GM12878 (cell line): ENCODE measurements around the gene GBGT1. TPM values are rescaled to one million over a fixed set of nuclear protein-coding genes. Genes with fewer than 3 reads are reported as not detected.

Source experiments
- ASH2L ChIP-seq: fragments of 300-600, 200-600 bp; sonication (generic); IDR thresholded peaks from 2 replicates; pipeline ENCODE4 v1.6.1; 2017; ENCODE audit warnings: low read depth, mild to moderate bottlenecking, borderline replicate concordance
- ATF7 ChIP-seq: fragments of 450-650 bp; IDR thresholded peaks from 2 replicates; pipeline ENCODE4 v1.6.1; 2016; ENCODE audit warnings: low read depth, mild to moderate bottlenecking
- BCL11A ChIP-seq: IDR thresholded peaks from 2 replicates; pipeline ENCODE4 v1.6.1; 2011; ENCODE audit warnings: low read depth, low read length
- BCLAF1 ChIP-seq: fragments of 450-650 bp; IDR thresholded peaks from 2 replicates; pipeline ENCODE4 v1.6.1; 2017; ENCODE audit warnings: antibody characterized with exemption, mild to moderate bottlenecking, moderate library complexity
- E4F1 ChIP-seq: fragments of 450-650 bp; IDR thresholded peaks from 2 replicates; pipeline ENCODE4 v1.6.1; 2018; ENCODE audit warnings: borderline replicate concordance, mild to moderate bottlenecking; ENCODE audit not compliant: partially characterized antibody
- EGR1 ChIP-seq, 2 experiments: IDR thresholded peaks; 1 replicate in 1 of 2; 2 replicates in 1 of 2; pipeline ENCODE4 v1.6.1; 2011 to 2012; ENCODE audit warnings: low read depth in 2 of 2, low read length in 2 of 2, borderline replicate concordance in 1 of 2, mild to moderate bottlenecking in 1 of 2, moderate library complexity in 1 of 2
- FOS ChIP-seq: IDR thresholded peaks from 3 replicates; pipeline ENCODE4 v1.6.1; 2011; ENCODE audit warnings: borderline replicate concordance; ENCODE audit not compliant: insufficient read length; ENCODE audit errors: extremely low read depth
- FOXK2 ChIP-seq: fragments of 450-650 bp; IDR thresholded peaks from 2 replicates; pipeline ENCODE4 v1.6.1; 2017; ENCODE audit warnings: mild to moderate bottlenecking, moderate library complexity
- FOXM1 ChIP-seq: IDR thresholded peaks from 2 replicates; pipeline ENCODE4 v1.6.1; 2012; ENCODE audit warnings: low read depth, mild to moderate bottlenecking, inconsistent platforms, low read length, moderate library complexity
- JUND ChIP-seq: IDR thresholded peaks from 2 replicates; pipeline ENCODE4 v1.6.1; 2012; ENCODE audit warnings: low read depth, mild to moderate bottlenecking, low read length, improper control_type of control experiment, moderate library complexity
- NFXL1 ChIP-seq: fragments of 450-650 bp; IDR thresholded peaks from 2 replicates; pipeline ENCODE4 v1.6.1; 2017; ENCODE audit warnings: antibody characterized with exemption, mild to moderate bottlenecking, borderline replicate concordance
- NFYB ChIP-seq: IDR thresholded peaks from 2 replicates; pipeline ENCODE4 v1.6.1; 2011; ENCODE audit warnings: low read depth, mild to moderate bottlenecking, low read length, improper control_type of control experiment, moderate library complexity; ENCODE audit not compliant: insufficient read depth
- NKRF ChIP-seq: fragments of 450-650 bp; conservative IDR thresholded peaks from 2 replicates; pipeline ENCODE4 v1.6.1; 2017; ENCODE audit warnings: mild to moderate bottlenecking, moderate library complexity
- PBX3 ChIP-seq: IDR thresholded peaks from 2 replicates; pipeline ENCODE4 v1.6.1; 2011; ENCODE audit warnings: mild to moderate bottlenecking, low read depth, low read length, moderate library complexity; ENCODE audit not compliant: insufficient replicate concordance
- RB1 ChIP-seq: fragments of 450-650 bp; formaldehyde crosslinking; IDR thresholded peaks from 2 replicates; pipeline ENCODE4 v1.6.1; 2017; ENCODE audit warnings: mild to moderate bottlenecking, borderline replicate concordance
- RELA ChIP-seq: fragments of 450-650 bp; IDR thresholded peaks from 2 replicates; pipeline ENCODE4 v1.8.0; 2014; ENCODE audit warnings: borderline replicate concordance; ENCODE audit not compliant: partially characterized antibody
- SIX5 ChIP-seq: IDR thresholded peaks from 2 replicates; pipeline ENCODE4 v1.6.1; 2011; ENCODE audit warnings: mild to moderate bottlenecking, low read depth, low read length, moderate library complexity; ENCODE audit not compliant: severe bottlenecking
- SMAD5 ChIP-seq: IDR thresholded peaks from 2 replicates; pipeline ENCODE4 v1.6.1; 2016; ENCODE audit warnings: antibody characterized with exemption, low read depth
- TARDBP ChIP-seq: IDR thresholded peaks from 2 replicates; pipeline ENCODE4 v1.6.1; 2016; ENCODE audit warnings: borderline replicate concordance
- TCF12 ChIP-seq: IDR thresholded peaks from 2 replicates; pipeline ENCODE4 v1.6.1; 2011; ENCODE audit warnings: low read depth, mild to moderate bottlenecking, low read length
- TCF7 ChIP-seq: IDR thresholded peaks from 2 replicates; pipeline ENCODE4 v1.6.1; 2014; ENCODE audit warnings: antibody characterized with exemption, borderline replicate concordance
- ZBED1 ChIP-seq: IDR thresholded peaks from 2 replicates; pipeline ENCODE4 v1.6.1; 2016; ENCODE audit warnings: borderline replicate concordance
- polyA plus RNA-seq, 11 experiments: library from polyadenylated mRNA; depleted of rRNA in 4 of 11; unstranded in 6 of 11; stranded (reverse) in 5 of 11; fragments of >200 nt; fragmentation: Nextera tagmentation in 4 of 11; fragmentation: Illumina TruSeq in 1 of 11; extraction: Ambion mirVana in 4 of 11; extraction: Trizol in 1 of 11; gene quantifications; 1 replicate in 1 of 11; 2 replicates in 10 of 11; pipeline versions ENCODE4 v1.2.1 to v1.2.3, GENCODE V29; 2011 to 2016; ENCODE audit warnings: inconsistent platforms in 2 of 11, missing spikeins in 2 of 11, low read depth in 1 of 11
- total RNA-seq, 4 experiments: library from RNA; depleted of rRNA in 3 of 4; stranded (reverse); fragments of >200 nt in 3 of 4; fragmentation: Illumina TruSeq in 1 of 4; extraction: Trizol in 1 of 4; gene quantifications; 2 replicates each; pipeline versions ENCODE4 v1.2.1 to v1.2.3, GENCODE V29; 2013 to 2021

The GBGT1 gene
- total and polyA plus RNA-seq, 10 of the 15 experiments (the other 5 are each of a cell fraction or from before 2014, with no cell fraction given), result 0.08 to 1.9 (median 0.49) TPM

GRCh38 chr9:133115604-133116345 is 47.9 kb downstream of the GBGT1 start (continued):
- TF ChIP-seq SMAD5, result no peak
- peak; percentile 41; the same call in 1 of the 2 replicates for TF ChIP-seq RB1
- TF ChIP-seq ASH2L, result no peak
- peak; percentile 82 for TF ChIP-seq ATF7
- no peak for TF ChIP-seq FOXK2
- no peak for TF ChIP-seq ZBED1
- no peak for TF ChIP-seq BCLAF1
- TF ChIP-seq JUND, result peak; percentile 78; the same call in 1 of the 2 replicates
- no peak for TF ChIP-seq NFXL1
- no peak for TF ChIP-seq TARDBP
- no peak for TF ChIP-seq TCF7
- no peak for TF ChIP-seq PBX3
- TF ChIP-seq E4F1, result no peak
- TF ChIP-seq EGR1 (IDR thresholded peaks at IDR 0.05; ENCODE audit: borderline replicate concordance in 1 of 2, low read depth in 2 of 2, low read length in 2 of 2), result peak in 1 of 2 experiments; percentile 47; a peak in 1 of 3 replicates
- peak; percentile 17; the same call in 1 of the 2 replicates for TF ChIP-seq BCL11A
- TF ChIP-seq NFYB, result no peak
- no peak for TF ChIP-seq SIX5
- TF ChIP-seq TCF12, result no peak
- no peak for TF ChIP-seq FOS
- no peak for TF ChIP-seq NKRF
- TF ChIP-seq RELA, result no peak
- TF ChIP-seq FOXM1, result no peak
